Activated naive CD4-positive, alpha-beta T cell treated with anti-CD3 and anti-CD28 coated beads, Interleukin-2, amount 50 U/mL, for 16 hours (primary cell): Measurements from ENCODE around the gene UQCC2.

Source experiments
- DNase-seq: peaks from one replicate; pipeline ENCODE4 v3.0.0-alpha.2; 2020

The UQCC2 gene

DNA sequence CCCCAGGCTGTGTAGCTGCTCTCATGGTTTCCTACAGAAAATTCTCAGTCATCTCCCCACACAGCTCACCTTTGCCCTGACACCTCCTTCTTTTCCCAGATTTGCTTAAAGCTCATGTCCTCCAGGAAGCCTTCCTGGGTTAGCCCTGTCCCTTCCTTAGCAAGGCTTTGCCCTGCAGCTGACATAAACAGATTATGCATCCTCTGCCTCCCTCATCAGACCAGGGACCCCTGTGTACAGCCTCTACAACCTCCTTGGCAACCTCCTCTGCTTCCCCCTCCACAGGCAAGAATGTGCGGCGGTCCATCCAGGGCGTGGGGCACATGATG lies 39.8 kb downstream of the UQCC2 start:
- DNase-seq = no peak

DNA sequence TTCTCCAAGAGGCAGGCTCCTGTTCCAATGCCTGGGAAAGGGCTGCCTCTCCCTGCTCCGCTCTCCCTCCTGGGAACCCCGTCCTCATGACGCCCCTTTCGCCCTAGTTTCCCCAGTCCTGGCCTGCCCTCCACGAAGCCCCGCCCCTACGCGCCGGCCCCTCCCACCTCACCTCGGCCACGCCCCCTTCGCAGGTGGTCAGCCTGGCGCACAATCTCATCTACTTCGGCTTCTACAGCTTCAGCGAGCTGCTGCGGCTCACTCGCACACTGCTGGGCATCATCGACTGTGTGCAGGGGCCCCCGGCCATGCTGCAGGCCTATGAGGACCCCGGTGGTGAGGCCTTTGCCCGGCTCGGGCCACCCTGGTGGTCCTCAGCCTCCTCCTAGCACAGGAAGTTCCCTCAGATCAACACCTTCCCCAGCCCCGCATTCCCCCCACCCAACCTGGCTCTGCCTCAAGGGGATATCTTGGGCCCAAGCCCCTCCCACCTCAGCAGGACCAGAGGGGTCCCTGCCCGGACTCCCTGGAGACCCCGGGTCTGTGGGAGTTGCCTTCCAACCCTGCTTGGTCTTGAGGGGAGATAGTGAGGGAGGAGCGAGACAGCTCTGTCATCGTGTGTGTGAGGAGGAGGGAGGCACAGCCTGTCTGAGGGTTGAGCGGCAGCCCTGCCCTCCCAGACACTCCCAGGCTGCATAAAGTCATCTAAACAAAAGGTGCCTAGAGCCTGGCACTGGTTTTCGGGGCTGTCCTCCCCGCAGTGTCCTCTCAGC lies 40.3 kb downstream of the UQCC2 start:
- no peak for DNase-seq

DNA sequence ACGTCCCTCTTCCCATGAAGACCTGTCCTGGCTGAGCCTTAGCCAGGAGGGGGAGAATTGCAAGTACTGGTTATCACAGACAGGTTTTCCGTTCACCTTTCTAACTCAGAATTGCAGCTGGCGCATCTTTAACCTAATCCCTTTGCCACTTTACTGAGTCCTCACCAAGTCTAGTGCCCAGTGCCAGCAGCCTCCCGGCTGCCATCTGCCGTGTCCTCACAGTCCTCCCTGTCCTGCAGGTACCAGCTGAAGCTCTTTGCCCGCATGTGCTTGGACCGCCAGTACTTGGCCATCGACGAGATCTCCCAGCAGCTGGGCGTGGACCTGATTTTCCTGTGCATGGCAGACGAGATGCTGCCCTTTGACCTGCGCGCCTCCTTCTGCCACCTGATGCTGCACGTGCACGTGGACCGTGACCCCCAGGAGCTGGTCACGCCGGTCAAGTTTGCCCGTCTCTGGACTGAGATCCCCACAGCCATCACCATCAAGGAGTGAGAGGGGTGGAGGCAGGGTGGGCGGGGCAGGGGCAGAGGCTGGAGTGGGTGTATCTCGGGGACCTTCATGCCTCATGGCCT lies 41.3 kb downstream of the UQCC2 start:
- no peak for DNase-seq

DNA sequence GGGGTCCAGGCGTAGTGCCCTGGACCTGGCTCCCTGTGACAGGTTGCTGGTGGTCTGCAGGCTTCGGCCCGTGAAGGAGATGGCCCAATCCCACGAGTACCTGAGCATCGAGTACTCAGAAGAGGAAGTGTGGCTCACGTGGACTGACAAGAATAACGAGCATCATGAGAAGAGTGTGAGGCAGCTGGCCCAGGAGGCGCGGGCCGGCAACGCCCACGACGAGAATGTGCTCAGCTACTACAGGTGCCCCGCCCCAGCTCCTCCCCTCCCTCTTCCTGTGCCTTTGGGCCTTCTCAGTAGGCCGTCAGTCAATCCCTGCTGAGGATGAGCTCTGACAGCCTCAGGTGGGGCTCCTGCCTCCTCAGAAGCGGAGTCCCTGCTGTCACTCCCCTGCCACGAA lies 42.6 kb downstream of the UQCC2 start:
- DNase-seq = peak; percentile 56

DNA sequence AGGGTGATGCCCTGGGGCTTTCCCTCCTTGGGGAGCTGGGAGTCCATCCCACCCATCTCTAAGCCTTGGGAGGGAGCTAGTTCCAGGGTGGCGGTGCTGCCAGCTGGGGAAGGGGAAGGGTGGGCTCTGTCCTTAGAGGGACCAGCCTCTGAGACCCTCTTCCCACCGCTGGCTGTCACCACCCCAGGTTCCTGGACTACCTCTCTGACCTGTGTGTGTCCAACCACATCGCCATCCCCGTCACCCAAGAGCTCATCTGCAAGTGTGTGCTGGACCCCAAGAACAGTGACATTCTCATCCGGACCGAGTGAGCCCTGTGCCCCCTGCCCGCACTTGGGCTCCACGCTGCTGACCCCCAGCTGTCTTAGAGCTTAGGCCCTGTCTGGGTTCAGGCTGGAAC lies 43.2 kb downstream of the UQCC2 start:
- no peak for DNase-seq

DNA sequence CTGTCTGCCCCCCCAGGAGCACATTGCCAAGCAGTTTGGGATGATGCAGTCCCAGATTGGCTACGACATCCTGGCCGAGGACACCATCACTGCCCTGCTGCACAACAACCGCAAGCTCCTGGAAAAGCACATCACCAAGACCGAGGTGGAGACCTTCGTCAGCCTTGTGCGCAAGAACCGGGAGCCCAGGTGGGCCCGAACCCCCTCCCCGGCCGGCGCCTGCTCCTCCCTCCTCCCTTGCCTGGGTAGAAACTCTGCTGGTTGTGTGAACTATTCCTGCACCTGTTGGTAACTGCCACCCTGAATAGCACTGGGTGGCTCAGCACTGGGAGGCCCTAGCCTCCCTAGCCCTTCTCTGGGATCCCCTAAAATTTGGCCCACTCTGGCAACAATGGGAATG lies 43.7 kb downstream of the UQCC2 start:
- no peak for DNase-seq

DNA sequence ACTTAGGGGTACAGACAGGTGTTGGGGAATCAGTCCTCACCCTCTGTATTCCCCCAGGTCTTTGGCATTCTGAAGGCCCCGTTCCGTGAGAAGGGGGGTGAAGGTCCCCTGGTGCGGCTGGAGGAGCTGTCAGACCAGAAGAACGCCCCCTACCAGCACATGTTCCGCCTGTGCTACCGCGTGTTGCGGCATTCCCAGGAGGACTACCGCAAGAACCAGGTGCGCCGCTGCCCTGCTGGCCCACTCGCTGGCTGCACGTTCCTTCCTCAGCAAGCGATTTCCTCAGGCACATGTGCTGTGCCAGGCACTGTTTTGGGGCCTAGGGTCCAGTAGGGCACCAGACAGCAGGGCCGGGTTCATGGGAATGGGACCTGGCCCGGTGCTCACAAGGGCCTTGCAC lies 44.4 kb downstream of the UQCC2 start:
- no peak for DNase-seq

DNA sequence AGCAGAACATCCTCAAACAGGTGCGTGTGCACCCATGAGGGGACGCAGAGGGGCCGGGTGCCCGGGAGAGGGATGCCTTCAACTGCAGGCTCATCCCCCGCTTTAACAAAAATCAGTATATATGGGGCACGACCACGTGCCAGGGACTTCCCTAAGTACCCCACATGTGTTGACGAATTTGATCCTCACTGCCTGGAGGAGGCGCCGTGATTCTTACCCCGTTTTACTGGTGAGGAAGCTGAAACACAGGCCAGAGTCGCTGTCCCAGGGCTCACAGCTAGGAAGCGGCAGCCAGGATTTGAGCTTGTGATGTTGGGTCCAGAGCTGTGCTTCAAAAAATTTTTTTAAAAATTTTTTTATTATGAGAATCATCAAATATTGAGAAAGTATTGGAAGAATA lies 45.5 kb downstream of the UQCC2 start:
- DNase-seq = no peak

DNA sequence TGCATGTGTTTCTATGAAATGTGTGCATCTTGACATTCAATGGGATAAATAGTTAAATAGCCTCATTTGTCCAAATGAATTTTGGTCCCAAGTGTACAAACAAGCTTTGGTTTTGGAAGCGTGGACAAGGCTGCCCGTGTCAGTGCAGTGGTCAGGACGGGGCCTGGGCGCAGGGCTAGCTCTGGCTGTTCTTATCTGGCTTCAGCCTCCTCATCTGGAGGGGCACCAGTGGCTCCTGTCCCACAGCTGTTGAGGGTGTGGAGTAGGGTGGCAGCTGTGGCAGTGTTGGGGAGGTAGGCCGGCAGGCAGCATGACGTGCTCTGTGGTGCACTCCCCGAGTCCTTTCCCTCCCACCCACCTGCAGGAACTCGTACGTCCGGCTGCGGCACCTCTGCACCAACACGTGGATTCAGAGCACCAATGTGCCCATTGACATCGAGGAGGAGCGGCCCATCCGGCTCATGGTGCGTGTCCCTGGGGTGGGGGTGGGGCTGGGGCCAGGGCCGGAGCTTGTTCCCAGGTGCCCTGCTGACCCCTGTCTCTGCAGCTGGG lies 46.9 kb downstream of the UQCC2 start:
- no peak for DNase-seq

DNA sequence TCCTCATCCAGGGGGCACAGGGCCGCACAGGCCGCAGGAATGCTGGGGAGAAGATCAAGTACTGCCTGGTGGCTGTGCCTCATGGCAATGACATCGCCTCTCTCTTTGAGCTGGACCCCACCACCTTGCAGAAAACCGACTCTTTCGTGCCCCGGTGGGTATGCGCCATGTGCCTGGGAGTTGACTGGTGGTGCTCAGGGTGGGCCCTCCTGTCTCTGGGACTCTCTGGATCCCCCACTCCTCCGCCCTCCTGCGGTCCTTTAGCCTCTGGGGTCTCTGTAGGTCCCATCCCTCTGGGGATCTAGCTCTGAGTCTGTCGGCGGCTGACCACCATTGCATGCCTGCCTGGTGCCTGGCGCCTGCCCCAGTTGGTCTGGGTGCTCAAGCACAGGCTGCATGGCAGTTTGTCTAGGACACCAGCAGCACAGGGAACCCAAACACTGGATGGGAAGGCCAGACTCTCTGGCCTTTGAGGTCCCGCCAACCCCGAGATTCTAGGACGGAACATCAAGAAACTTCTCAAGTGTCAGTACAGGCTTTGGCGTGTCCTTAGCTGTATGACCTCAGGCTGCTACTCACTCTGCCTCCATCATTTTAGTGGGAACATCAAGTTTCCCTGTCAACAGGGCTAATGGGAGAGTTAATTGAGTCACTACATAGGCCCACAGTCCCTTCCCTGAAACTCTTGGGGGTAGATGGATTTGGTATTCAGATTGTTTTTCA lies 47.6 kb downstream of the UQCC2 start:
- no peak for DNase-seq

DNA sequence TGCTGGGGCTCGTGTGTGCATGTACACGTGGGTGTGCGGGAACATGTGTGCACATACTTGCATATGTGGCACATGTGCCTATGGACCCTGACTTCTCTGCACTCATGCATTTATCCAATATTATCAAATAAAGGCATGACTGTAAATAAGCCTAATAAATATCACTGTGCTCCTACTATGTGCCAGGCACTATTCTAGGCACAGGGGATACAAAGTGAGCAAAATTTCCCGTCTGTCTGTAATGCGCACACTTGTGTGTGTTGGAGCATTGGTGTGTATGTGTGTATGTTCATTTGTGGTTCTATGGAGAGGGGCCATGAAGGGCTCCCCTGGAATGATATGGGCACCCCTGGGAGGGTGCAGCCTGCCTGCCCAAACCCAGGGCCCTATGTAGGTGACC lies 48.5 kb downstream of the UQCC2 start:
- no peak for DNase-seq

DNA sequence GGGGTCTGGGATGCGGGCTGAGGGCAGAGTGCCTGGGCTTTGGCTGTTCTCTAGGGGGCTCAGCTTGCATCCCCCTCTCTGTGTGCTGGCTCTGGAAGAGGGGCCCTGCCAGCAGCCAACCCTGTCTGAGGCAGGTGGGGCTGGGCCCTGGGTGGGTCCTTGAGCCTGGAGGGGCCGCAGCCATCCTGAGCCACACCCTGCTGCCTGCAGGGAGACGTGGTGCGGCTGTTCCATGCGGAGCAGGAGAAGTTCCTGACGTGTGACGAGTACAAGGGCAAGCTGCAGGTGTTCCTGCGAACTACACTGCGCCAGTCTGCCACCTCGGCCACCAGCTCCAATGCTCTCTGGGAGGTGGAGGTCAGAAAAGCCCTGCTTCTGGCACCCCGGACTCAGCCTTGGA lies 49.2 kb downstream of the UQCC2 start:
- no peak for DNase-seq

DNA sequence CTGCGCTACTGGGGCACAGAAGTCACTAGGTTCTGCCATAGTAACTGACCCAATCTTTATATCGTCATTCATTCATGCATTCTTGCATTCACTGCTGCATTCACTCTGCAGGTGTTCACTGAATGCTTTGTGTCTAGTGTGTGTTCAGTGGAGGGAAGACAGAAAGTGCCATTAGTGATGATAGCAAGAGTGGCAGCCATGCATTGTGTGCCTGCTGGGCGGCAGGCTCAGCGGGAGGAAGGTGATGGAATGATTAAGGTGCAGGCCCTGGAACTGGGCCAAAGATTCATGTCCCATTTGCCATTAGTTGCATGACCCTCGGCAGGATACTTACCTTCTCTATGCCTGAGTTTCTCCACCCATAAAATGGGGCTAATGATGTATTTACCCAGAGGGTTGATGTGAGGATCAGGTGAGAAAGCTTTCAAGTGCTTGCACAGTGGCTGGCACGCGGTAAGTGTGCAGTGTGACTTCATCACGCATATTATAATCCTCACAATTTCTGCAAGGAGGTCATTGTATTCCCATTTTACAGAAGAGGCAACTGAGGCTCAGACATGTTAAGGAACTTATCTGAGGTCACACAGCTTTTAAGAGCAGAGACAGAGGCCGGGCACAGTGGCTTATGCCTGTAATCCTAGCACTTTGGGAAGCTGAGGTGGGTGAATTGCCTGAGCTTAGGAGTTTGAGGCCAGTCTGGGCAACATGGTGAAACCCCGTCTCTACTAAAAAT lies 50.2 kb downstream of the UQCC2 start:
- DNase-seq = no peak

DNA sequence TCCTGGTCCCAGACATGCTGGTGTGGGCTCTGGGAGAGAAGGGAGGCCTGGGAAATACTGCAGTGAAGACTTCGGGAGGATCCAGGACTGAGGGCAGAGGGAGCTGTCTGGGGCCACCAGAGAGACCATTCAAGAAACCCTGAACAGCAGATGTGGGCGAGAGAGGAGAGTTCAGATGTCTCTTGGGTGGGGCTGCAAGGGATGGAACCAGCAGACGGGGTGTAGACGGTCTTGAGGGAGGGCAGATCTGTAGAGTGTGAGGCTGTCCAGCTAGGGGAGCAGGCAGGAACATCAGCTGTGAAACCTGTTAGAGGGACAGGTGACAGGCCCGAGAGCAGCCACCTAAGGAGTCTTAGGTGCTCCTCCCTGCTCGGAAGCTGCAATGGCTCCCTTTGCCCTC lies 51.5 kb downstream of the UQCC2 start:
- DNase-seq = no peak

DNA sequence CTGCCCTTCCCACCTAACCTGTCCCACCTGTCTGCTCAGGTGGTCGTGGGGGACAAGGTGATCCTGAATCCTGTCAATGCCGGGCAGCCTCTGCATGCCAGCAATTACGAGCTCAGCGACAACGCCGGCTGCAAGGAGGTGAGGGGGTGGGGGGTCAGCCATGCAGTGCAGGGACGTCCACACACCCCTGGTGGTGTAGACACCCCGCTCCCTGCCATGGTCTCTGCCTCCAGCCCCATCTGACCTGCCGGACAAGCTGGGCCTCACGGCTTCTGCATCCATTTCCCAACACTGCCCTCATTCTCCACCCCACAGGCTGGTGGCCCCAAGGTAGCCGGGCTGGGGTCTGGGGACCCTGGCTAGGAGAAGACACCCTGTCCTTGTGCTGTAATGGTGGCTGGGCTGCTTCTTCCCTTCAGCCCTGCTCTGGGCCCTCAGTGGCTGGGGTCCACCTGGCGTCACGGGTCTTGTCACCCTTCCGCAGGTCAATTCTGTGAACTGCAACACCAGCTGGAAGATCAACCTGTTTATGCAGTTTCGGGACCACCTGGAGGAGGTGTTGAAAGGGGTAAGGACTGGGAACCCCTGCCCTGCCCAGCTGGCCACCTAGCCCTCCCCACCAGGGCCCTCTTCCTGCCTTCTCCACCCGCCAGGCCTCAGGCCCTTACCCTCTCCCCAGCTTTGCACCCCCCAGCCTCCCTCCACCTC lies 52.4 kb downstream of the UQCC2 start:
- no peak for DNase-seq

DNA sequence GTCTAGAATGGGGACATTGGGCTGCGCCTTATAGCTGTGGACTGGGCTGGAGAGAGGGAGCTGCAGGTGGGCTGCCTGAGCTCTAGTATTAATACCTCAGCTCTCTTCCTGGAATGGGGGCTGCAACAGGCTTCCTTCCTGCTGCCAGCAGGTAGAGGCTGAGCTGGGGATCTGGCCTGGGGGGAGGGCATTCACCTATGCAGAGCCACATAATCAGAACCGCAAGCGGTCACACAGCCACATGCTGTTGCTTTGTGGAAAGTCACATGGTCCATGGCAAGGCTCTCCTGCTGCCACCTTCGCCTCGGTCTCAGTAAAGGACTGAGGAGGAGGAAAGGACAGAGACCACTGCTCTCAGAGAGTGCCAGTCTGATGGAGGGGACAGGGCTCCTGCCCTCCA lies 54.7 kb downstream of the UQCC2 start:
- no peak for DNase-seq

DNA sequence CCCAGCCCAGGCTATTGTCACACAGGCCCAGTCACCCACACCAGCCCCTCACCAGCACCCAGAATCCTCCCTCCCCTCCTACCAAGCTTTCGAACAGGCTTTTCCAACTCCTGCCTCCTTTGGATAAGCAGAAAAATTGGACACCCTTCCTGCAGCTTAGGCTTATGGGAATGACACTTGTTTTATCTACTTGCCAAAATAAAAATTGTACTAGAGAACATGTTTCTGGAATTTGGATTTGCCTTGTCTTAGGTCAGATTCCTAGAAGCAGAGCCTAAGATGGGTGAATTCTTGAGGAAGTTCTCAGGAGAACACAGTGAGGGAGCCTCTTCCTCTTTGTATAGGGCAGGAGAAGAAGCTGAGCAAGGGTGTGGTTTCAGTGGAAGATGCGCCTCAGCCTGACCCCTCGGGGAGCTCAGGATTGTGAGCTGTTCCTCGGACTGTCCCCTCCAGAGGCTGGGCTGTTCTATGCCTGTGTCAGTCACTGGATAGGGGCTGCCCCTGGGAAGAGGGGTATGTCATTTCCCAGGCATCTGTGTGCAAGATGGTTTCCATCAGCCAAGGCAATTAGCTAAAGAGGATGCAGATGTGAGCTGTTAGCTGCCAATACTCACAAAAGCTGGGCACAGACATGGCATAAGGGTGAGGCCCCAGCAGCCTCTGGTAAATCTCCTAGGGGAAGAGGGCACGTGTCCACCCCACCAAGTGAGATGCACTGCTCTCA lies 56.5 kb downstream of the UQCC2 start:
- DNase-seq = no peak

DNA sequence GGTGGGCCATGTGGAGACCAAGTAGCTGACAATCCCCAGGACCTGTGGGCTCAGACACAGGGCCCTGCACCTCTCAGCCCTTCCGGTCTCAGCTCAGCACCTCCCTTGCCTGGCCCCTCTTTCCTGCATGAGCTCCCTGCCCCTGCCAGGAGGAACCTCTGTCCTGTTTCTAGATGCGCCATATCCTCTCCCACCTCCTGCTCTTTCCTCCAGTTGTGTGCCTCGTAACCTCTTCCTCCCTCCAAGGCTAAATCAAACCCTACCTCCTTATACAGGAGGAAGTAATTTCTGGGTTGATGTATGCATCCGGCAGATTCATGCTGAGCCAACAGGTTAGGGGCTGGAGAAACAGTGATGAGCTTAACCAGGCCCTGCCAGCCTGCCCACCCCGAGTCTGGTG lies 59.5 kb downstream of the UQCC2 start:
- DNase-seq = no peak

DNA sequence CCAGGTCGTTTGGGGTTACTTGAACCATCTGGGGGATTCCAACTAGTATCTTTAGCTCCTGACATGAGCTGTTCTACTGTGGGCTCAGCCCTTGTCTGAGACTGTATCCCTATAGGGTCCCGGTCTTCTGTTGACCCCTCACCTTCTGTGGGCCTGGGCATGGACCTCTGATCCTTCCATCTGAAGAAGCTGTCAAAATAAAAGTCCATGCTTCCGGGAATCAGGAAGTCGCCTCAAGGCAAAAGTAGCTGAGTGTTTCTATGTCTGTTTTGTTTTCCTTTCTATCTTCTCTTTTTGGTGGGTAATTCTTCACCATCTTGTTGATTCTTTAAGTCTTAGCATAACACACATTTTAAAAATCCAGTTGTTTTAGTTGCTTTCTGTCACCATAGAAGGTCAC lies 60.1 kb downstream of the UQCC2 start:
- DNase-seq = no peak
